A375 (cell line): Measurements from ENCODE around the gene NARS2. TPM values are rescaled to one million over a fixed set of nuclear protein-coding genes. Genes with fewer than 3 reads are reported as not detected.

Source experiments
- small RNA-seq: library from RNA; depleted of rRNA; stranded (forward); fragments of <200 nt; gene quantifications from one replicate; pipeline ENCODE3, GENCODE V24; 2014
- total RNA-seq: library from RNA; depleted of rRNA; stranded (reverse); fragments of >200 nt; shearing (Covaris generic); gene quantifications from 2 replicates; pipeline ENCODE4 v1.2.3, GENCODE V29; 2014; rRNA removed

NARS2 gene, protein sequence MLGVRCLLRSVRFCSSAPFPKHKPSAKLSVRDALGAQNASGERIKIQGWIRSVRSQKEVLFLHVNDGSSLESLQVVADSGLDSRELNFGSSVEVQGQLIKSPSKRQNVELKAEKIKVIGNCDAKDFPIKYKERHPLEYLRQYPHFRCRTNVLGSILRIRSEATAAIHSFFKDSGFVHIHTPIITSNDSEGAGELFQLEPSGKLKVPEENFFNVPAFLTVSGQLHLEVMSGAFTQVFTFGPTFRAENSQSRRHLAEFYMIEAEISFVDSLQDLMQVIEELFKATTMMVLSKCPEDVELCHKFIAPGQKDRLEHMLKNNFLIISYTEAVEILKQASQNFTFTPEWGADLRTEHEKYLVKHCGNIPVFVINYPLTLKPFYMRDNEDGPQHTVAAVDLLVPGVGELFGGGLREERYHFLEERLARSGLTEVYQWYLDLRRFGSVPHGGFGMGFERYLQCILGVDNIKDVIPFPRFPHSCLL
- 17.9 and 22.5 TPM in 2 replicates for total RNA-seq

GRCh38 chr11:78574386-78575381 lies at the start of gene NARS2:
NARS2 (minus strand) TSS chr11:78574864; CDS start chr11:78574488, 376 bp downstream.

GRCh38 chr11:78417175-78417887 lies 157.3 kb downstream of the NARS2 start, which contains the start of gene GAB2:
GAB2 (minus strand) TSS chr11:78417820; CDS start chr11:78417720, 100 bp downstream.

Small RNAs within 50 kb of the gene (small RNA-seq; reads per million reads assigned to genes)
- not detected for gene RNU6-311P

Other genes with a start within 250 kb of the NARS2 start
- 7.5 and 8.8 TPM in 2 replicates for gene GAB2, start 157.0 kb downstream of the NARS2 start, total RNA-seq